A549 (cell line): ENCODE data around the gene MARF1. TPM values are rescaled to one million over a fixed set of nuclear protein-coding genes. Genes with fewer than 3 reads are reported as not detected.
A peak's percentile ranks its signal among the peaks of the same experiment; 100 is the strongest.
"Not testable (repeated sequence)": the region's sequence is repeated elsewhere in the genome, so short reads cannot be mapped to it uniquely, and the experiment has no call there.

Experiments
- ATAC-seq, 2 experiments: fragments of 200-7000 bp in 1 of 2; fragments of >200 bp in 1 of 2; cut with Nextera tagmentation in 1 of 2; cut with Tn5 transposase in 1 of 2; 3 replicates each; pipeline versions ENCODE4 v1.8.0 to v1.9.1; 2018 to 2020; ENCODE audit warnings: mild to moderate bottlenecking in 1 of 2, moderate library complexity in 1 of 2
- CTCF ChIA-PET: fragments of 300-600 bp; sonication (Branson Sonifier 250); formaldehyde crosslinking; extraction: SDS; loops from one replicate; lab custom pipeline; 2021; ENCODE audit warnings: antibody characterized with exemption, inconsistent platforms; lab: Yijun Ruan, JAX
- POLR2A ChIA-PET: fragments of 350-600 bp; formaldehyde crosslinking; extraction: SDS; loops from one replicate; lab custom pipeline; 2021; ENCODE audit warnings: antibody characterized with exemption, inconsistent platforms; lab: Yijun Ruan, JAX
- DNase-seq, 2 experiments: peaks; one replicate each; pipeline versions ENCODE4 v3.0.0 to v3.0.0-alpha.2; 2011 to 2016; ENCODE audit warnings: low read depth in 1 of 2, low spot score in 1 of 2
- FAIRE-seq: peaks from 2 replicates; lab custom pipeline; 2011; peaks lifted over from hg19 to GRCh38; lab: Jason Lieb, UNC
- H3K27ac ChIP-seq, 2 experiments: fragments of >200 bp; sonication (Bioruptor Twin); formaldehyde crosslinking; 3 replicates each; pipeline ENCODE4 v1.5.1; 2016 to 2017
- H3K4me1 ChIP-seq: fragments of >200 bp; sonication (Bioruptor Twin); formaldehyde crosslinking; 3 replicates; pipeline ENCODE4 v1.6.1; 2016
- H3K4me2 ChIP-seq: fragments of >200 bp; sonication (Bioruptor Twin); formaldehyde crosslinking; 3 replicates; pipeline ENCODE4 v1.6.1; 2016
- H3K4me3 ChIP-seq: fragments of >200 bp; sonication (Bioruptor Twin); formaldehyde crosslinking; 3 replicates; pipeline ENCODE4 v1.5.1; 2016
- H3K9me3 ChIP-seq: fragments of >200 bp; sonication (Bioruptor Twin); formaldehyde crosslinking; 3 replicates; pipeline ENCODE4 v1.6.1; 2016
- ATOH8 ChIP-seq: fragments of 250-450 bp; sonication (Bioruptor Pico); IDR thresholded peaks from 2 replicates; pipeline ENCODE4 v1.5.0; 2020; ENCODE audit warnings: low read depth, mild to moderate bottlenecking, moderate library complexity
- BCL3 ChIP-seq: fragments of >200 bp; sonication (Bioruptor Twin); formaldehyde crosslinking; IDR thresholded peaks from 3 replicates; pipeline ENCODE4 v1.6.1; 2016
- CEBPB ChIP-seq, 2 experiments: fragments of >200 bp in 1 of 2; sonication (Bioruptor Twin) in 1 of 2; formaldehyde crosslinking in 1 of 2; IDR thresholded peaks; 2 replicates each; pipeline ENCODE4 v1.6.1; 2012 to 2016
- EHMT2 ChIP-seq: fragments of 200-600 bp; sonication (generic); IDR thresholded peaks from 2 replicates; pipeline ENCODE4 v1.6.1; 2016; ENCODE audit warnings: antibody characterized with exemption, low read depth, mild to moderate bottlenecking, moderate library complexity
- ELK1 ChIP-seq: fragments of 150-350 bp; IDR thresholded peaks from 2 replicates; pipeline ENCODE4 v1.6.1; 2014; ENCODE audit warnings: low read depth, mild to moderate bottlenecking, low read length
- EP300 ChIP-seq, 2 experiments: fragments of >200 bp; sonication (Bioruptor Twin); formaldehyde crosslinking; IDR thresholded peaks; 2 replicates in 1 of 2; 3 replicates in 1 of 2; pipeline ENCODE4 v1.6.1; 2016 to 2017
- FOSB ChIP-seq: fragments of 250-450 bp; sonication (Bioruptor Pico); IDR thresholded peaks from 2 replicates; pipeline ENCODE4 v1.5.0; 2020; ENCODE audit warnings: mild to moderate bottlenecking, moderate library complexity
- FOSL2 ChIP-seq, 2 experiments: fragments of 450-650 bp in 1 of 2; fragments of >200 bp in 1 of 2; sonication (Bioruptor Twin) in 1 of 2; formaldehyde crosslinking; IDR thresholded peaks; 2 replicates each; pipeline versions ENCODE4 v1.5.0 to v1.6.1; 2016 to 2020; ENCODE audit warnings: mild to moderate bottlenecking in 1 of 2, moderate library complexity in 1 of 2
- FOXS1 ChIP-seq: fragments of 250-450 bp; sonication (Bioruptor Pico); IDR thresholded peaks from 2 replicates; pipeline ENCODE4 v1.5.0; 2020; ENCODE audit warnings: mild to moderate bottlenecking, moderate library complexity
- HOXB13 ChIP-seq: fragments of 250-450 bp; sonication (Bioruptor Pico); IDR thresholded peaks from 2 replicates; pipeline ENCODE4 v1.5.0; 2020; ENCODE audit warnings: low read depth, mild to moderate bottlenecking, moderate library complexity
- HOXB5 ChIP-seq: fragments of 250-450 bp; sonication (Bioruptor Pico); IDR thresholded peaks from 2 replicates; pipeline ENCODE4 v1.5.0; 2020; ENCODE audit warnings: mild to moderate bottlenecking, moderate library complexity
- JUNB ChIP-seq: fragments of >200 bp; sonication (Bioruptor Twin); formaldehyde crosslinking; IDR thresholded peaks from 2 replicates; pipeline ENCODE4 v1.6.1; 2016
- KDM5A ChIP-seq: fragments of 200-600 bp; sonication (generic); IDR thresholded peaks from 2 replicates; pipeline ENCODE4 v1.6.1; 2016; ENCODE audit warnings: antibody characterized with exemption, mild to moderate bottlenecking
- MYC ChIP-seq: IDR thresholded peaks from 2 replicates; pipeline ENCODE4 v1.6.1; 2012; ENCODE audit warnings: mild to moderate bottlenecking, inconsistent platforms, low read length, improper control_type of control experiment, borderline replicate concordance
- NPAS2 ChIP-seq: fragments of 250-450 bp; sonication (Bioruptor Pico); IDR thresholded peaks from 2 replicates; pipeline ENCODE4 v1.8.0; 2022; ENCODE audit warnings: mild to moderate bottlenecking, moderate library complexity, borderline replicate concordance
- NR3C1 ChIP-seq: fragments of >200 bp; sonication (Bioruptor Twin); formaldehyde crosslinking; IDR thresholded peaks from 3 replicates; pipeline ENCODE4 v1.6.1; 2017
- PBX3 ChIP-seq: IDR thresholded peaks from 2 replicates; pipeline ENCODE4 v1.6.1; 2012
- PHF8 ChIP-seq: fragments of 200-600 bp; sonication (generic); IDR thresholded peaks from 2 replicates; pipeline ENCODE4 v1.6.1; 2016; ENCODE audit warnings: low read depth, mild to moderate bottlenecking, antibody characterized with exemption, moderate library complexity, borderline replicate concordance
- POLR2A ChIP-seq: IDR thresholded peaks from 2 replicates; pipeline ENCODE4 v1.6.1; 2012; ENCODE audit warnings: mild to moderate bottlenecking, low read length
- POLR2AphosphoS2 ChIP-seq: conservative IDR thresholded peaks from 2 replicates; pipeline ENCODE4 v1.6.1; 2012; ENCODE audit warnings: low read length, improper control_type of control experiment, inconsistent platforms
- RARB ChIP-seq: fragments of 250-450 bp; sonication (Bioruptor Pico); IDR thresholded peaks from 2 replicates; pipeline ENCODE4 v1.8.0; 2021; ENCODE audit warnings: mild to moderate bottlenecking, moderate library complexity
- RFX5 ChIP-seq: fragments of 450-650 bp; IDR thresholded peaks from 2 replicates; pipeline ENCODE4 v1.7.1; 2014; ENCODE audit warnings: antibody characterized with exemption, mild to moderate bottlenecking, moderate library complexity
- RNF2 ChIP-seq: fragments of 200-600 bp; sonication (generic); IDR thresholded peaks from 2 replicates; pipeline ENCODE4 v1.6.1; 2016; ENCODE audit warnings: low read depth, mild to moderate bottlenecking, antibody characterized with exemption, moderate library complexity, borderline replicate concordance
- TFCP2L1 ChIP-seq: fragments of 250-450 bp; sonication (Bioruptor Pico); IDR thresholded peaks from 2 replicates; pipeline ENCODE4 v1.5.0; 2021; ENCODE audit warnings: mild to moderate bottlenecking
- TP53 ChIP-seq: fragments of 250-450 bp; sonication (Bioruptor Pico); IDR thresholded peaks from 2 replicates; pipeline ENCODE4 v1.5.0; 2021; ENCODE audit warnings: mild to moderate bottlenecking, moderate library complexity
- ZNF302 ChIP-seq: fragments of 250-450 bp; sonication (Bioruptor Pico); IDR thresholded peaks from 2 replicates; pipeline ENCODE4 v1.9.0; 2021; ENCODE audit warnings: inconsistent platforms, mild to moderate bottlenecking, moderate library complexity
- ZSCAN20 ChIP-seq: fragments of 250-450 bp; sonication (Bioruptor Pico); IDR thresholded peaks from 2 replicates; pipeline ENCODE4 v1.8.0; 2022; ENCODE audit warnings: mild to moderate bottlenecking, moderate library complexity
- WGBS: methylation state at CpG from one replicate; pipeline ENCODE4 v1.1.6; 2017; ENCODE audit errors: missing lambda C conversion rate; 5-methylcytosine and 5-hydroxymethylcytosine counted together
- polyA plus RNA-seq, 4 experiments: library from polyadenylated mRNA; depleted of rRNA in 3 of 4; stranded (reverse); fragments of >200 nt; fragmentation: RNase III in 1 of 4; extraction: RNeasy Plus Mini Kit Qiagen cat#74134 plus additional on column Dnase treatment in 1 of 4; gene quantifications; 2 replicates in 3 of 4; 3 replicates in 1 of 4; pipeline ENCODE4 v1.2.3, GENCODE V29; 2011 to 2017
- TF ChIP-seq, protein P1 (sequence below): IDR thresholded peaks from 2 replicates; pipeline ENCODE4 v1.6.1; 2012; ENCODE audit warnings: low read depth, borderline replicate concordance
- TF ChIP-seq, protein P2 (sequence below): fragments of 250-450 bp; sonication (Bioruptor Pico); IDR thresholded peaks from 2 replicates; pipeline ENCODE4 v1.5.0; 2021; ENCODE audit warnings: mild to moderate bottlenecking, moderate library complexity, borderline replicate concordance

Gene MARF1
- polyA plus RNA-seq, 2 of the 4 experiments (the other 2 are of a cell fraction), result 11.6 to 28.2 TPM

GRCh38 chr16:15643048-15643945 is at the start of gene MARF1 (continued):
- TF ChIP-seq KDM5A (no peak), RNF2 (no peak), PHF8 (peak; percentile 73), FOSL2 (IDR thresholded peaks at IDR 0.05) (no peak), FOSL2 (CRISPR knock-in tag; IDR thresholded peaks at IDR 0.05) (no peak), EP300 (IDR thresholded peaks at IDR 0.05) (no peak), TP53 (CRISPR knock-in tag) (0 out of 2 replicates have a peak, but pooled peaks have one; percentile 25), ATOH8 (CRISPR knock-in tag) (no peak), ZNF302 (CRISPR knock-in tag) (no peak), FOXS1 (no peak), PBX3 (peak; percentile 29; the same call in 1 of the 2 replicates), RARB (CRISPR knock-in tag) (no peak), JUNB (no peak), HOXB13 (CRISPR knock-in tag) (no peak), EHMT2 (no peak), CEBPB (IDR thresholded peaks at IDR 0.05) (no peak), FOSB (CRISPR knock-in tag) (no peak), TFCP2L1 (CRISPR knock-in tag) (no peak), MYC (no peak), BCL3 (peak; percentile 80; the same call in 1 of the 3 replicates), POLR2A (peak; percentile 83), NPAS2 (CRISPR knock-in tag) (no peak), HOXB5 (no peak), NR3C1 (no peak), ZSCAN20 (CRISPR knock-in tag) (no peak), ELK1 (no peak), RFX5 (no peak), POLR2AphosphoS2 (no peak)
- TF ChIP-seq, protein P1, sequence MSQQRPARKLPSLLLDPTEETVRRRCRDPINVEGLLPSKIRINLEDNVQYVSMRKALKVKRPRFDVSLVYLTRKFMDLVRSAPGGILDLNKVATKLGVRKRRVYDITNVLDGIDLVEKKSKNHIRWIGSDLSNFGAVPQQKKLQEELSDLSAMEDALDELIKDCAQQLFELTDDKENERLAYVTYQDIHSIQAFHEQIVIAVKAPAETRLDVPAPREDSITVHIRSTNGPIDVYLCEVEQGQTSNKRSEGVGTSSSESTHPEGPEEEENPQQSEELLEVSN, result 0 out of 2 replicates have a peak, but pooled peaks have one; percentile 41
- TF ChIP-seq, protein P2, sequence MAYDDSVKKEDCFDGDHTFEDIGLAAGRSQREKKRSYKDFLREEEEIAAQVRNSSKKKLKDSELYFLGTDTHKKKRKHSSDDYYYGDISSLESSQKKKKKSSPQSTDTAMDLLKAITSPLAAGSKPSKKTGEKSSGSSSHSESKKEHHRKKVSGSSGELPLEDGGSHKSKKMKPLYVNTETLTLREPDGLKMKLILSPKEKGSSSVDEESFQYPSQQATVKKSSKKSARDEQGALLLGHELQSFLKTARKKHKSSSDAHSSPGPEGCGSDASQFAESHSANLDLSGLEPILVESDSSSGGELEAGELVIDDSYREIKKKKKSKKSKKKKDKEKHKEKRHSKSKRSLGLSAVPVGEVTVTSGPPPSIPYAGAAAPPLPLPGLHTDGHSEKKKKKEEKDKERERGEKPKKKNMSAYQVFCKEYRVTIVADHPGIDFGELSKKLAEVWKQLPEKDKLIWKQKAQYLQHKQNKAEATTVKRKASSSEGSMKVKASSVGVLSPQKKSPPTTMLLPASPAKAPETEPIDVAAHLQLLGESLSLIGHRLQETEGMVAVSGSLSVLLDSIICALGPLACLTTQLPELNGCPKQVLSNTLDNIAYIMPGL, result no peak

- WGBS, result 100% methylated on average over 1 of the region's 1 CpG
- POLR2A ChIA-PET, H3K4me1 ChIP-seq, DNase-seq, H3K4me2 ChIP-seq, ATAC-seq, H3K9me3 ChIP-seq, FAIRE-seq, H3K4me3 ChIP-seq, H3K27ac ChIP-seq: not testable (repeated sequence)
- CTCF ChIA-PET, result interaction anchor here (2.4 to 6.0 kb wide), 2 partner anchors 10 to 13 kb away, joined by 8 to 45 read pairs; no protein-coding TSS in a partner anchor
Observed at GRCh38 chr16:15692508-15692907, 49.6 kb upstream of the MARF1 start.
